H4 (cell line): ENCODE measurements around the gene SLC15A2. TPM values are rescaled to one million over a fixed set of nuclear protein-coding genes. Genes with fewer than 3 reads are reported as not detected.
"Not testable (repeated sequence)": the region's sequence is repeated elsewhere in the genome, so short reads cannot be mapped to it uniquely, and the experiment has no call there.

ENCODE experiments used
- DNase-seq: peaks from one replicate; pipeline ENCODE4 v3.0.0-alpha.2; 2015; ENCODE audit warnings: low spot score
- total RNA-seq: library from RNA; depleted of rRNA; stranded (reverse); fragments of >200 nt; shearing (Covaris generic); gene quantifications from 2 replicates; pipeline ENCODE4 v1.2.3, GENCODE V29; 2014

Gene SLC15A2
- total RNA-seq, 1 experiment from 2014 or later, result 0.02 TPM

- no peak for DNase-seq
These were observed 24.7 kb downstream of the SLC15A2 start for GRCh38 chr3:121918779-121919483.

GRCh38 chr3:121924734-121925133 is 30.5 kb downstream of the SLC15A2 start:
- DNase-seq, result no peak

GRCh38 chr3:121926380-121926779 is 32.2 kb downstream of the SLC15A2 start:
- DNase-seq, result no peak

- not testable (repeated sequence) for DNase-seq
These were observed 44.1 kb downstream of the SLC15A2 start for GRCh38 chr3:121938141-121938855.

- DNase-seq, result no peak
These were observed 47.4 kb downstream of the SLC15A2 start for GRCh38 chr3:121941592-121941991.

DNA sequence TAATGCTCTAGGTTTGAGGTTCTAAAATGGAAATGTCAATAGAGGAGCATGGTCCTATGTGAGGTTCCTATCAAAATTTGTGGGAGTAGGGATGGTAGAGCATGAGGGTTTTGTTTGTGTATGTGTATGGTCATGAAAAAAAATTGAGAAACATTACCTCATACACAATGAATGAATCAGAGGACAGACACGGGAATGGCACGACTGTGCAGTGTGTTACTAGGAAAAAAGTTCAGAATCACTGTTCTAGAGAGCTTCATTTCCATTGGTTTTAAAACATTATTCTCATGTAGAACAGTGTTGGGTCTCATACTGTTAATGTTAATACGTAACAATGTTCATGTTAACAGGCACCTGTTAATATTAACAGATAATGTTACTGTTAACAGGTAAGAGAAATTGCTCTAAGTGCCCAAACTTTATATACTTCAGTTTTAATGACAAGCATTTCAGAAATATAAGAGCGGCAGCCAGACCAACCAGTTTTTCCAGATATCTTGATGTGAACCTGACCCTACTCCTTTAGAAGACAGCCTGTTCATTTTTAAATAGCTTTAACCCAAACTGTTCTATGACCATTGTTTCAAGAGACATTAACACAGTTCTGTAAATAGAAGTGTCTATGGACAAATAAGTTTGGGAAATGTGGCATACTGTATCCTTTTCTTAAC is 48.0 kb downstream of the SLC15A2 start:
- DNase-seq, result no peak

GRCh38 chr3:121943431-121943830 is 49.2 kb downstream of the SLC15A2 start:
- DNase-seq, result no peak

DNA sequence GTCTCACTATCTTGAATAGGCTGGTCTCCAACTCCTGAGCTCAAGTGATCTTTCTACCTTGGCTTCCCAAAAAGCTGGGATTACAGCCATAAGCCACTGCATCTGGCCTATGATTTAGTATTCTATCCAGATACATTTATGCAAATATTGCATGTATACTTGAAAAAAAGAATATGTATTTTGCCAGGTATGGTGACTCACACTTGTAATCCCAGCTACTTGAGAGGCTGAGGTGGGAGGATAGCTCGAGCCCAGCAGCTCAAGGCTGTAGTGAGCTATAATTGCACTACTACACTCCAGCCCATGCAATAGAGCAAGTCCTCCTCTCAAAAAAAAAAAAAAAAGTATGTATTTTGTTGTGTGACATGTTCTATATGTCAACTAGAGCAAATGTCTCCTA is 54.4 kb downstream of the SLC15A2 start:
- no peak for DNase-seq

DNA sequence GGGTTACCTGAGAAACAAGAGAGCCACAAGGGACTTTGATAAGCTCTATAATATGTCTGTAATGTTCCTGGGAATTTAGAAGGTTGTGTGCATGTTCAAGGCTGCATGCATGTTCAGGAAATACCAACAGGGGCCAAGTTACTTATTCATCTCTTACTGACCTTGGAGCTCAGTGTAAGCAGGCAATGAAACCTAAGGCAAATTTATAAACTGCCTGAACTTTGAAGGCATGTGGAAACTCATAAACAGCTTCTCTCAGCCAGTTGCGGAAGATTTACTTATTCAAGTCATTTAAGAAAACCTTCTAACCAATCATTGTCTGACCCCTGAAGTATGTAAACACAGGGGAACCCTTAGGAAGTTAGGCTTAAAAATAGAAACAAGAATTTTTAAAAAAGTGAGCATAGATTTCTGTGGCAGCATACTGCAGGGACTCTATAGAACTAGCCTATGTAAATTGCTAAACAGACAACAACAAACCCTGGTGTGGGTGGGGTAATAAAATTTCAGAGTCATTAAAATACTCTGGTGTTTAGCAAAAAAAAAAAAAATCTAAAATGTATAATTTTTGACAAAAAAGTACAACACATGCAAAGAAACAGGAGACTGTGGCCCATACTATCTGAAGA is 57.2 kb downstream of the SLC15A2 start:
- DNase-seq, result no peak

DNA sequence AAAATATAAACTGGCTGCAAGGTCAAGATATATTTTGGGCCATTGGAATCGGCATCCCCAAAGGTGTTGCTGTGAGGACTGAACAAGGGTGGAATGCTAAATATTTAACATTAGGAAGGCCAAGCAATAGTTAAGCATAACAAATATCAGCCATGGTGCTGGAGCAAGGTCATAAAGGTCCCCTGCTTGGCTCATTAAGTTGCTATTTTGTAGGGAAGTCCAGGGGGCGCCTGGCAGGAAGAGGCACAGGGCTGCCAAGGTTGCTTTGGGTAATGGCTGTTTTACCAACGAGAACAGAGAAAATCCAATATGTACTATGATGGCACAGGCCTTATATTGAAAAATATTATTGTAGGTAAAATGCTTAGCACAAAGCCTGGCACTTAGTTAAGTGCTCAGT is 62.2 kb downstream of the SLC15A2 start:
- DNase-seq, result no peak

DNA sequence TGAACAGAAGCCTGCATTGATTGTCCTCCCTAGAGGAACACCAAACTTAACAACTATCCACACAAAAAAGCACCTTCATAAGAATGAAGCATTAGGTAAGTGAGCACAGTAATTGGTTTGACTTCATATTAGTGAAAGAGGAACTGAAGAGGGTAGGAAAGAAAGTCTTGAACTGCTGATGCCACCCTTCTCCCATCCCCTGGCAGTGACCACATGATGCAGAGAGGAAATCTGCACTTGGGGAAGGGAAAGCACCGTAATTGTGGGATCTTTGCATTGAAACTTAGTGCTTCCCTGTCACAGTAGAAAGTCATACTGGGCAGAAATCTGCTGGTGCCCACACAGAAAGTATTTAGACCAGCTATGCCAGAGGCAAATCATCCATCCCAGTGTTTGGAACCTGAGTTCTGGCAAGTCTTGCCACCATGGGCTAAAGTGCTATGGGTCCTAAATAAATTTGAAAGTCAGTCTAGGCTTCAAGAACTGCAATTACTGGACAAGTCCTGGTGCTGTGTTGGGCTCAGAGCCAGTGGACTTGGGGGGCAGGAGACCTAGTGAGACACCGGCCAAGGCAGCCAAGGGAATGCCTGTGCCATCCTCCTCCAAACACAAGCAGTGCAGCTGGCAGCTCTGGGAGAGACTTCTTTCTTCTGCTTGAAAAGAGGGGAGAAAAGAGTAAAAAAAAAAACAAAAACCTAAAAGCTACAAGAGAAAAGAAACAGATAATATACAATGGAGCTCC is 63.6 kb downstream of the SLC15A2 start:
- DNase-seq, result no peak

GRCh38 chr3:121958801-121959200 is 64.6 kb downstream of the SLC15A2 start:
- DNase-seq, result no peak

GRCh38 chr3:121961283-121961682 is 67.1 kb downstream of the SLC15A2 start:
- DNase-seq, result no peak

- no peak for DNase-seq
These were observed 68.2 kb downstream of the SLC15A2 start for GRCh38 chr3:121962443-121962842.

DNA sequence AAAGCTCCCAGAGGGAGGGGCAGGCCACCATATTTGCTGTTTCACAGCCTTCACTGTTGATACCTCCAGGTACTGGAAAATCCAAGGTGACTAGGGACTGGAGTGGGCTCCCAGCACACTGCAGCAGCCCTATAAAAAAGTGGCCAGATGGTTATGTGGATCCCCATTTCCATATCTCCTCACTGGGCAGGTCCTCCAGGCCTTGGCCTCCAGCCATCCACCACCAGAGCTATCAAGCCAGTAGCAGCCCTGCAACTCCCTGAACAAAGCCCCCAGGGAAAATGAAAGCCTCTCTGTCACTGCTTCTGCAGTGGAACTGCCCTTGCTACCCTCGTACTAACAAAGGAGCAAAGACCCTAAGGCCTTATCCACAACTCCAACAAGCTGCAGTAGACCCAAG is 69.4 kb downstream of the SLC15A2 start:
- DNase-seq, result no peak

GRCh38 chr3:121969631-121970030 is 75.4 kb downstream of the SLC15A2 start:
- no peak for DNase-seq

- no peak for DNase-seq
These were observed 75.8 kb downstream of the SLC15A2 start for GRCh38 chr3:121970047-121970446.

DNA sequence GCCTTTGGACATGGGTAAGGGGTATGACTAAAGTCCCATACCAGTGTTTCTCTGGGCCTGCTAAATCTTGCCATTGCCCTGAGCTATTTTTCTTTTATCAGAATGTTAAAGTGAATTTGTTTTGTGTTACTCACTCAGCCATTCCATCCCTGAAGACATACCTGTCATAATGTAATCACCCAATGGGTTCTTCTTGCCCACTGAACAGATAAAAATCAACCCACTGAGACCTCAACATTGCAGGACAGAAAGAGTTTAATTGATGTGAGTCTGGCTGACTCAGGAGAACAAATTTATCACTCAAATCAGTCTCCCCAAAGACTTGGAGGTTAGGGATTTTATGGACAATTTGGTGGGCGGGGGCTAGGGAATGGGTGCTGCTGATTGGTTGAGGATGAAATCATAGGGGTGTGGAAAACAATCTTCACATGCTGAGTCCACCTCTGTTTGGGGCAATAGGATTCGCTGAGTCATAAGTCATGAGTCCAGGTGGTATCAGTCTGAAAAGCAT is 80.5 kb downstream of the SLC15A2 start:
- DNase-seq, result no peak

DNA sequence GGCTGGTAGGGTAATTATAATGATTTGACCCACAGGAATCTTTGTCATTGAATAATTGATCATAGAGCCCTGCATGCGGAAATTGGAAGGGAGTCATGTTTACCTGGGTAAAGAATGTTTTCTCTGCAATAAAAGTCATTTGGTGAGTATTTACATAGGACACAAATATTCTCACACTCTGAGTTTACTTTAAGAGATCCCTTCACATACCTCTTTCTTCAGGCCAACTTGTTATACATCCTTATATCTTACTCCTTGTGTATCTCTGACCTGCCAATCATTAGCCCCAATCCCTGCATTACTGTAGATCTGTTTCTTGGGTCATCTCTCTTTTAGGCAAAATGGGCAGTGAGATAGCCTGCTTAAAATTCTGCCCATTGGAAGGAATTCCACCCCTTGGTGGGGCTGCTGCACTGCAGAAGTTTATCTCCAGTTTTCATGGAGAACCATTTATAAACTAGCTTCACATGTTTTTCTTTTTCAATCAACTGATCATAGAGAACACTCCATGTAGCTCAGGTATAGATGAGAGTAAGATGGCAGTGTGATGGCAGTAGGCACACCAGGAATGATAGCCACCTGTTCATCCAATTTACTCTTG is 81.6 kb downstream of the SLC15A2 start:
- DNase-seq, result no peak

- DNase-seq, result no peak
These were observed 82.5 kb downstream of the SLC15A2 start for GRCh38 chr3:121976727-121977126.

DNA sequence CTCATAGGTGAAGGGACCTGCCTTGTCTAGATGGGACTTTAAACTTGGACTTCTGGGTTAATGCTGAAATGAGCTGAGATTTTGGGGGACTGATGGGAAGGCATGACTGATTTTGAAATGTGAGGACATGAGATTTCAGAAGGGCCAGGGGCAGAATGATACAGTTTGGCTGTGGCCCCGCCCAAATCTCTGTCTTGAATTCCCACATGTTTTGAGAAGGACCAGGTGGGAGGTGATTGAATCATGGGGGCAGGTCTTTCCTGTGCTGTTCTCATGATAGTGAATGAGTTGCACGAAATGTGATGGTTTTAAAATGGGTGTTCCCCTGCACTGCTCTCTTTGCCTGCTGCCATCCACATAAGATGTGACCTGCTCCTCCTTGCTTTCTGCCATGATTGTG is 85.0 kb downstream of the SLC15A2 start:
- no peak for DNase-seq
